Body of pancreas (tissue), 4 donors: ENCODE measurements around the gene WFDC12. TPM values are rescaled to one million over a fixed set of nuclear protein-coding genes. Genes with fewer than 3 reads are reported as not detected.
"Not testable (repeated sequence)": the region's sequence is repeated elsewhere in the genome, so short reads cannot be mapped to it uniquely, and the experiment has no call there.

Experiments used
- ATAC-seq: fragments of 150-250 bp; one replicate; pipeline ENCODE4 v1.9.1; 2016
- DNase-seq, 4 donors: peaks; one replicate each; pipeline ENCODE4 v3.0.0-alpha.2; 2019
- H3K27ac ChIP-seq, 4 donors: fragments of 200-600 bp; sonication (generic); 1 replicate in 3 of 4; 2 replicates in 1 of 4; pipeline versions ENCODE4 v1.5.1 to v1.6.1; 2016 to 2019; ENCODE audit warnings: mild to moderate bottlenecking in 1 of 4, mixed read lengths in 1 of 4, moderate library complexity in 1 of 4
- H3K27me3 ChIP-seq, 2 donors: fragments of 200-600 bp; sonication (generic); one replicate each; pipeline ENCODE4 v1.6.0; 2016; ENCODE audit warnings: mild to moderate bottlenecking in 1 of 2
- H3K36me3 ChIP-seq, 2 donors: fragments of 200-600 bp; sonication (generic); replicated peaks in 1 of 2; 2 replicates each; pipeline ENCODE4 v1.5.1; 2016; ENCODE audit warnings: low read depth in 2 of 2; ENCODE audit not compliant: insufficient read depth in 1 of 2
- H3K4me1 ChIP-seq: fragments of 200-600 bp; sonication (generic); one replicate; pipeline ENCODE4 v1.6.0; 2016
- H3K4me3 ChIP-seq, 2 donors: fragments of 200-600 bp; sonication (generic); 1 replicate in 1 of 2; 2 replicates in 1 of 2; pipeline ENCODE4 v1.5.1; 2016 to 2019
- H3K9me3 ChIP-seq, 3 donors: fragments of 200-600 bp; sonication (generic); 1 replicate in 2 of 3; 2 replicates in 1 of 3; pipeline ENCODE4 v1.5.1; 2016
- CTCF ChIP-seq, 7 experiments: fragments of 450-650 bp in 4 of 7; fragments of 200-600 bp in 3 of 7; sonication (generic) in 3 of 7; IDR thresholded peaks; one replicate each; pipeline ENCODE4 v1.5.1; 2016 to 2019; ENCODE audit warnings: antibody characterized with exemption in 7 of 7
- POLR2A ChIP-seq, 3 donors: fragments of 450-650 bp; IDR thresholded peaks; one replicate each; pipeline ENCODE4 v1.6.1; 2016; ENCODE audit warnings: antibody characterized with exemption in 3 of 3, mild to moderate bottlenecking in 2 of 3
- WGBS, 2 donors: methylation state at CpG; one replicate each; pipeline ENCODE4 v1.1.5; 2017; 5-methylcytosine and 5-hydroxymethylcytosine counted together
- intact Hi-C: fragments of 100-400 bp; cut with DNase I; formaldehyde crosslinking; loops from one replicate; pipeline ENCODE4 v1.15.1; 2023
- total RNA-seq, 2 donors: library from RNA; depleted of rRNA; stranded (reverse); fragments of >200 nt; gene quantifications; one replicate each; pipeline ENCODE4 v1.1.0, GENCODE V29; 2016

Gene WFDC12
- total RNA-seq, 2 donors from 2014 or later: not detected

DNA sequence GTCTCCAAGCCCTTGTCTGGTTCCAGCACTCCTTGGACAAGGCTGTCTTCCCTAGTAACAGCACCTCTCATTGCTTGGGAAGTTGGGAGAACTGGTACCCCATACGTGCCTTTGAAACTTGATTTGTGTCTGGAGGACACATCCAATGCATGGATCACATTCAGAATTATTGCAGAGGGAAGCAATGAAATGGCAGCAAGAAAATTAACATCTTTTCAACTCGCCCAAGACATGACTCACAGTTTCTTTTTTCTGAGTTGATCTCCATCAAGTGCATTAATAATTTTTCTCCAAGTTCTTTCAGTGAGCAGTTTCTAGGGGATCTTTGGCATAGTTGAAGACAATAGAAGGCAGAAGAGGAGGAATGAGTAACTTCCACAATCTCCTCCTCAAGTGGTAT lies 28.1 kb upstream of the WFDC12 start:
- no peaks in the 10 kb centered on the region for H3K9me3 ChIP-seq
- DNase-seq (no peak), ATAC-seq (no peak)
- TF ChIP-seq CTCF (IDR thresholded peaks at IDR 0.05): no peak
- TF ChIP-seq POLR2A (IDR thresholded peaks at IDR 0.05): no peak
- H3K36me3 ChIP-seq: no peaks in the 10 kb centered on the region
- no peak overlapping the region for H3K4me3 ChIP-seq
- 65 to 67% methylated on average over 2 of the region's 2 CpGs for WGBS, 2 donors
- no peaks in the 10 kb centered on the region for H3K27me3 ChIP-seq
- intact Hi-C loops: no loop called here
- no peak overlapping the region for H3K27ac ChIP-seq
- no peaks in the 10 kb centered on the region for H3K4me1 ChIP-seq

DNA sequence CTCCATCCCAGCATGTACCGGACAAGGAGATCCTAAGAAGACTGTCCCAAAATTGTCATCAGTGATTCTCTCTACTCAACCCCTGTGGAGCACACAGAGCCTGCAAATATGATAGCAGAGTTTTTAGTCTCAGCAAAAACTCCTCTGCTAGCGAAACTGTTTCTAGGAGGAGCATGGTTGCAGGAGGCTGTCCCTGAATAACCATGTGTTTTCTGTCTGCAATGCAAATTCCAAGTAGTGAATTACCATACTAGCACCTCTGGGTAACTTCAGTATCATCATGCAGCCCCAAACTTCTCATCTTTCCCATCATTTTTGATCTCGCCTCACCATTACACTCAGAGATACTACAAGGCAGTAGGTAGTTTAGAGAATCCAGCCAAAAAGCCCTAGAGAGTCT lies 24.8 kb upstream of the WFDC12 start:
- ATAC-seq (no peak), DNase-seq (no peak)
- H3K27ac ChIP-seq: no peak overlapping the region
- intact Hi-C loops: no loop called here
- no peaks in the 10 kb centered on the region for H3K36me3 ChIP-seq
- 76 to 86% methylated on average over 2 to 3 of the region's 3 CpGs for WGBS, 2 donors
- H3K4me3 ChIP-seq: no peak overlapping the region
- TF ChIP-seq POLR2A (IDR thresholded peaks at IDR 0.05) (no peak), CTCF (IDR thresholded peaks at IDR 0.05) (no peak)
- H3K4me1 ChIP-seq: no peaks in the 10 kb centered on the region
- H3K9me3 ChIP-seq: no peaks in the 10 kb centered on the region
- no peaks in the 10 kb centered on the region for H3K27me3 ChIP-seq

GRCh38 chr20:45140836-45141235 lies 16.6 kb upstream of the WFDC12 start:
- Histone ChIP-seq H3K36me3 (no peaks in the 10 kb centered on the region), H3K4me1 (no peaks in the 10 kb centered on the region), H3K27ac (no peak overlapping the region), H3K27me3 (no peaks in the 10 kb centered on the region), H3K4me3 (no peak overlapping the region), H3K9me3 (no peaks in the 10 kb centered on the region)
- intact Hi-C loops: no loop called here
- TF ChIP-seq CTCF (IDR thresholded peaks at IDR 0.05) (no peak), POLR2A (IDR thresholded peaks at IDR 0.05) (no peak)
- 61 to 63% methylated on average over 4 of the region's 4 CpGs for WGBS, 2 donors
- DNase-seq: no peak
- no peak for ATAC-seq

GRCh38 chr20:45139733-45140375 lies 15.6 kb upstream of the WFDC12 start:
- WGBS, 2 donors: 93 to 96% methylated on average over 5 of the region's 5 CpGs
- not testable (repeated sequence) for H3K36me3 ChIP-seq, H3K4me3 ChIP-seq

GRCh38 chr20:45138561-45139300 lies 14.5 kb upstream of the WFDC12 start:
- DNase-seq (peak; percentile 31 to 65 (median 55)), ATAC-seq (no peak)
- Histone ChIP-seq H3K9me3 (no peaks in the 10 kb centered on the region), H3K4me1 (no peaks in the 10 kb centered on the region), H3K36me3 (no peaks in the 10 kb centered on the region), H3K27me3 (no peaks in the 10 kb centered on the region), H3K4me3 (no peak overlapping the region), H3K27ac (no peak overlapping the region)
- 27 to 28% methylated on average over 15 to 20 of the region's 20 CpGs for WGBS, 2 donors
- intact Hi-C loops: no loop called here
- TF ChIP-seq CTCF (IDR thresholded peaks at IDR 0.05) (peak; percentile 35 to 69 (median 52)), POLR2A (IDR thresholded peaks at IDR 0.05) (no peak)

More at GRCh38 chr20:45139733-45140375, 15.6 kb upstream of the WFDC12 start:
- H3K9me3 ChIP-seq, H3K4me1 ChIP-seq, ATAC-seq, H3K27ac ChIP-seq, H3K27me3 ChIP-seq, intact Hi-C loops, DNase-seq: not testable (repeated sequence)
